ENCODE measurements around the gene RDH13. TPM values are rescaled to one million over a fixed set of nuclear protein-coding genes. Genes with fewer than 3 reads are reported as not detected.

Gene RDH13
- total and polyA plus RNA-seq, 10 of the 15 experiments (the other 5 are each of a cell fraction or from before 2014, with no cell fraction given), result 1.3 to 11.6 (median 8.9) TPM

- no peak for DNase-seq (ENCODE audit: low read depth, low spot score)
- FAIRE-seq, result no peak
- Histone ChIP-seq H3K27me3 (replicated peaks in 1 of 2; ENCODE audit: control insufficient read depth in 2 of 2, insufficient read depth in 2 of 2, low read length in 1 of 2) (no peaks in the 10 kb centered on the region), H4K20me1 (ENCODE audit: control insufficient read depth, insufficient read depth) (no peaks in the 10 kb centered on the region), H3K79me2 (ENCODE audit: control insufficient read depth, insufficient read depth, low read length) (no peaks in the 10 kb centered on the region), H3K4me2 (ENCODE audit: control insufficient read depth, insufficient read depth) (no peak overlapping the region), H3K9me3 (replicated peaks; ENCODE audit: control insufficient read depth, insufficient read depth, low read length) (no peaks in the 10 kb centered on the region; the same call in 2 of the 3 replicates), H3K4me3 (no peak overlapping the region), H3K9ac (ENCODE audit: control insufficient read depth, insufficient read depth, low read length) (no peak overlapping the region), H2AFZ (ENCODE audit: control insufficient read depth, low read depth, low read length) (no peak overlapping the region), H3K4me1 (ENCODE audit: control insufficient read depth, insufficient read depth, low read length) (no peaks in the 10 kb centered on the region), H3K27ac (ENCODE audit: control insufficient read depth, insufficient read depth) (no peak overlapping the region), H3K36me3 (ENCODE audit: control insufficient read depth in 2 of 2, insufficient read depth in 2 of 2, low read length in 1 of 2) (no peaks in the 10 kb centered on the region)
- no peak for ATAC-seq
- WGBS (ENCODE audit: insufficient coverage, insufficient replicate concordance, low lambda C conversion rate, missing lambda C conversion rate), result 21% methylated on average over 3 of the region's 3 CpGs
- in situ Hi-C loops (cut with MboI) (no loop called here), intact Hi-C loops (cut with micrococcal nuclease; ENCODE audit: unreplicated experiment) (no loop called here)
- RAD21 ChIA-PET (ENCODE audit: unreplicated experiment), result no interaction called here
- TF ChIP-seq NFXL1 (IDR thresholded peaks at IDR 0.05; ENCODE audit: borderline replicate concordance) (no peak), RELA (IDR thresholded peaks at IDR 0.05; ENCODE audit: borderline replicate concordance, partially characterized antibody) (no peak), CREB1 (IDR thresholded peaks at IDR 0.05; ENCODE audit: low read depth) (no peak), YBX1 (IDR thresholded peaks at IDR 0.05) (no peak), HDAC6 (IDR thresholded peaks at IDR 0.05; ENCODE audit: unreplicated experiment) (no peak), PML (IDR thresholded peaks at IDR 0.05; ENCODE audit: low read length) (no peak), ZBED1 (IDR thresholded peaks at IDR 0.05; ENCODE audit: borderline replicate concordance) (no peak)
- TF ChIP-seq, protein P1, sequence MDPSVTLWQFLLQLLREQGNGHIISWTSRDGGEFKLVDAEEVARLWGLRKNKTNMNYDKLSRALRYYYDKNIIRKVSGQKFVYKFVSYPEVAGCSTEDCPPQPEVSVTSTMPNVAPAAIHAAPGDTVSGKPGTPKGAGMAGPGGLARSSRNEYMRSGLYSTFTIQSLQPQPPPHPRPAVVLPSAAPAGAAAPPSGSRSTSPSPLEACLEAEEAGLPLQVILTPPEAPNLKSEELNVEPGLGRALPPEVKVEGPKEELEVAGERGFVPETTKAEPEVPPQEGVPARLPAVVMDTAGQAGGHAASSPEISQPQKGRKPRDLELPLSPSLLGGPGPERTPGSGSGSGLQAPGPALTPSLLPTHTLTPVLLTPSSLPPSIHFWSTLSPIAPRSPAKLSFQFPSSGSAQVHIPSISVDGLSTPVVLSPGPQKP (IDR thresholded peaks at IDR 0.05; ENCODE audit: low read depth, low read length), result no peak
- TF ChIP-seq, protein P2, sequence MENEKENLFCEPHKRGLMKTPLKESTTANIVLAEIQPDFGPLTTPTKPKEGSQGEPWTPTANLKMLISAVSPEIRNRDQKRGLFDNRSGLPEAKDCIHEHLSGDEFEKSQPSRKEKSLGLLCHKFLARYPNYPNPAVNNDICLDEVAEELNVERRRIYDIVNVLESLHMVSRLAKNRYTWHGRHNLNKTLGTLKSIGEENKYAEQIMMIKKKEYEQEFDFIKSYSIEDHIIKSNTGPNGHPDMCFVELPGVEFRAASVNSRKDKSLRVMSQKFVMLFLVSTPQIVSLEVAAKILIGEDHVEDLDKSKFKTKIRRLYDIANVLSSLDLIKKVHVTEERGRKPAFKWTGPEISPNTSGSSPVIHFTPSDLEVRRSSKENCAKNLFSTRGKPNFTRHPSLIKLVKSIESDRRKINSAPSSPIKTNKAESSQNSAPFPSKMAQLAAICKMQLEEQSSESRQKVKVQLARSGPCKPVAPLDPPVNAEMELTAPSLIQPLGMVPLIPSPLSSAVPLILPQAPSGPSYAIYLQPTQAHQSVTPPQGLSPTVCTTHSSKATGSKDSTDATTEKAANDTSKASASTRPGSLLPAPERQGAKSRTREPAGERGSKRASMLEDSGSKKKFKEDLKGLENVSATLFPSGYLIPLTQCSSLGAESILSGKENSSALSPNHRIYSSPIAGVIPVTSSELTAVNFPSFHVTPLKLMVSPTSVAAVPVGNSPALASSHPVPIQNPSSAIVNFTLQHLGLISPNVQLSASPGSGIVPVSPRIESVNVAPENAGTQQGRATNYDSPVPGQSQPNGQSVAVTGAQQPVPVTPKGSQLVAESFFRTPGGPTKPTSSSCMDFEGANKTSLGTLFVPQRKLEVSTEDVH (IDR thresholded peaks at IDR 0.05; ENCODE audit: low read depth, partially characterized antibody), result no peak
- no TSS peak for BruUV-seq (replicated peaks)
- SMC1A ChIA-PET (ENCODE audit: uncharacterized antibody, unreplicated experiment), result no interaction called here
- POLR2A ChIA-PET, result interaction anchor here (0.6 kb wide), 1 partner anchor 33 kb away, joined by 3 read pairs; no protein-coding TSS in a partner anchor
- CTCF ChIA-PET, result no interaction called here
Measured at GRCh38 chr19:54995561-54995960, 67.4 kb downstream of the RDH13 start.

Other genes with a start within 250 kb of the RDH13 start
Only the 7 nearest of the 19 such genes appear.
- 0.73 and 1.5 TPM in 2 replicates for gene NLRP2, start 96.8 kb downstream of the RDH13 start, total RNA-seq (2014; rRNA removed)
- 0.76 and 0.92 TPM in 2 replicates for gene NLRP2, start 96.8 kb downstream of the RDH13 start, total RNA-seq (2014; rRNA removed; fragmentation: Illumina TruSeq; extraction: Trizol)
- gene NLRP2, start 96.8 kb downstream of the RDH13 start, total RNA-seq (2021), result 1.2 and 2.3 TPM in 2 replicates
- 1.8 and 2.8 TPM in 2 replicates for gene NLRP2, start 96.8 kb downstream of the RDH13 start, polyA plus RNA-seq (2011; rRNA removed)
- 2.0 and 2.8 TPM in 2 replicates for gene NLRP2, start 96.8 kb downstream of the RDH13 start, polyA plus RNA-seq (2014; fragmentation: Illumina TruSeq; extraction: Trizol)
- gene NLRP2, start 96.8 kb downstream of the RDH13 start, polyA plus RNA-seq (2014; fragmentation: Nextera tagmentation; extraction: Ambion mirVana), result under 1 TPM; 0.39 to 0.68 TPM
- gene NLRP2, start 96.8 kb downstream of the RDH13 start, polyA plus RNA-seq (2014; rRNA removed), result 1.1 and 1.3 TPM in 2 replicates
- gene NLRP2, start 96.8 kb downstream of the RDH13 start, polyA plus RNA-seq (2016; fragmentation: Nextera tagmentation; extraction: Ambion mirVana), result under 1 TPM; 0.60 to 0.66 TPM
- not detected in 2 replicates for gene GP6, start 24.9 kb downstream of the RDH13 start, total RNA-seq (2014; rRNA removed)
- gene GP6, start 24.9 kb downstream of the RDH13 start, total RNA-seq (2014; rRNA removed; fragmentation: Illumina TruSeq; extraction: Trizol), result not detected in 2 replicates
- not detected in 2 replicates for gene GP6, start 24.9 kb downstream of the RDH13 start, total RNA-seq (2021)
- gene GP6, start 24.9 kb downstream of the RDH13 start, polyA plus RNA-seq (2011; rRNA removed), result not detected in 2 replicates
- not detected in 2 replicates for gene GP6, start 24.9 kb downstream of the RDH13 start, polyA plus RNA-seq (2014; fragmentation: Illumina TruSeq; extraction: Trizol)
- not detected for gene GP6, start 24.9 kb downstream of the RDH13 start, polyA plus RNA-seq (2014; fragmentation: Nextera tagmentation; extraction: Ambion mirVana)
- gene GP6, start 24.9 kb downstream of the RDH13 start, polyA plus RNA-seq (2014; rRNA removed), result not detected in 2 replicates
- not detected for gene GP6, start 24.9 kb downstream of the RDH13 start, polyA plus RNA-seq (2016; fragmentation: Nextera tagmentation; extraction: Ambion mirVana)
- gene EPS8L1, start 12.7 kb upstream of the RDH13 start, total RNA-seq (2014; rRNA removed), result 0.68 and 1.4 TPM in 2 replicates
- gene EPS8L1, start 12.7 kb upstream of the RDH13 start, total RNA-seq (2014; rRNA removed; fragmentation: Illumina TruSeq; extraction: Trizol), result 0.64 and 0.72 TPM in 2 replicates
- gene EPS8L1, start 12.7 kb upstream of the RDH13 start, total RNA-seq (2021), result 1.8 and 2.2 TPM in 2 replicates
- 0.71 and 0.82 TPM in 2 replicates for gene EPS8L1, start 12.7 kb upstream of the RDH13 start, polyA plus RNA-seq (2011; rRNA removed)
- 0.72 TPM in 1 of 2 replicates, not detected in the other for gene EPS8L1, start 12.7 kb upstream of the RDH13 start, polyA plus RNA-seq (2014; fragmentation: Illumina TruSeq; extraction: Trizol)
- not detected for gene EPS8L1, start 12.7 kb upstream of the RDH13 start, polyA plus RNA-seq (2014; fragmentation: Nextera tagmentation; extraction: Ambion mirVana)
- gene EPS8L1, start 12.7 kb upstream of the RDH13 start, polyA plus RNA-seq (2014; rRNA removed), result 1.5 and 1.8 TPM in 2 replicates
- 1 to 10 TPM; 1.2 to 2.1 TPM for gene EPS8L1, start 12.7 kb upstream of the RDH13 start, polyA plus RNA-seq (2016; fragmentation: Nextera tagmentation; extraction: Ambion mirVana)
- gene PPP1R12C, start 54.5 kb upstream of the RDH13 start, total RNA-seq (2014; rRNA removed), result 51.7 and 66.5 TPM in 2 replicates
- 25.2 and 28.2 TPM in 2 replicates for gene PPP1R12C, start 54.5 kb upstream of the RDH13 start, total RNA-seq (2014; rRNA removed; fragmentation: Illumina TruSeq; extraction: Trizol)
- gene PPP1R12C, start 54.5 kb upstream of the RDH13 start, total RNA-seq (2021), result 76.4 and 84.7 TPM in 2 replicates
- gene PPP1R12C, start 54.5 kb upstream of the RDH13 start, polyA plus RNA-seq (2011; rRNA removed), result 9.6 and 23.0 TPM in 2 replicates
- gene PPP1R12C, start 54.5 kb upstream of the RDH13 start, polyA plus RNA-seq (2014; fragmentation: Illumina TruSeq; extraction: Trizol), result 3.5 and 18.0 TPM in 2 replicates
- gene PPP1R12C, start 54.5 kb upstream of the RDH13 start, polyA plus RNA-seq (2014; fragmentation: Nextera tagmentation; extraction: Ambion mirVana), result 1 to 10 TPM; 1.4 to 4.7 TPM
- gene PPP1R12C, start 54.5 kb upstream of the RDH13 start, polyA plus RNA-seq (2014; rRNA removed), result 83.4 and 101 TPM in 2 replicates
- gene PPP1R12C, start 54.5 kb upstream of the RDH13 start, polyA plus RNA-seq (2016; fragmentation: Nextera tagmentation; extraction: Ambion mirVana), result 10 to 100 TPM; 10.5 to 14.8 TPM
- gene TNNT1, start 86.1 kb upstream of the RDH13 start, total RNA-seq (2014; rRNA removed), result not detected in 2 replicates
- not detected in 2 replicates for gene TNNT1, start 86.1 kb upstream of the RDH13 start, total RNA-seq (2014; rRNA removed; fragmentation: Illumina TruSeq; extraction: Trizol)
- 0.62 TPM in 1 of 2 replicates, not detected in the other for gene TNNT1, start 86.1 kb upstream of the RDH13 start, total RNA-seq (2021)
- gene TNNT1, start 86.1 kb upstream of the RDH13 start, polyA plus RNA-seq (2011; rRNA removed), result 0.26 TPM in 1 of 2 replicates, not detected in the other
- not detected in 2 replicates for gene TNNT1, start 86.1 kb upstream of the RDH13 start, polyA plus RNA-seq (2014; fragmentation: Illumina TruSeq; extraction: Trizol)
- not detected for gene TNNT1, start 86.1 kb upstream of the RDH13 start, polyA plus RNA-seq (2014; fragmentation: Nextera tagmentation; extraction: Ambion mirVana)
- not detected in 2 replicates for gene TNNT1, start 86.1 kb upstream of the RDH13 start, polyA plus RNA-seq (2014; rRNA removed)
- under 1 TPM in 1 of 2 experiments, not detected in 1; 0.37 TPM for gene TNNT1, start 86.1 kb upstream of the RDH13 start, polyA plus RNA-seq (2016; fragmentation: Nextera tagmentation; extraction: Ambion mirVana)
- not detected in 2 replicates for gene TNNI3, start 94.6 kb upstream of the RDH13 start, total RNA-seq (2014; rRNA removed)
- not detected in 2 replicates for gene TNNI3, start 94.6 kb upstream of the RDH13 start, total RNA-seq (2014; rRNA removed; fragmentation: Illumina TruSeq; extraction: Trizol)
- gene TNNI3, start 94.6 kb upstream of the RDH13 start, total RNA-seq (2021), result not detected in 2 replicates
- gene TNNI3, start 94.6 kb upstream of the RDH13 start, polyA plus RNA-seq (2011; rRNA removed), result 0.23 TPM in 1 of 2 replicates, not detected in the other
- not detected in 2 replicates for gene TNNI3, start 94.6 kb upstream of the RDH13 start, polyA plus RNA-seq (2014; fragmentation: Illumina TruSeq; extraction: Trizol)
- gene TNNI3, start 94.6 kb upstream of the RDH13 start, polyA plus RNA-seq (2014; fragmentation: Nextera tagmentation; extraction: Ambion mirVana), result not detected
- not detected in 2 replicates for gene TNNI3, start 94.6 kb upstream of the RDH13 start, polyA plus RNA-seq (2014; rRNA removed)
- not detected for gene TNNI3, start 94.6 kb upstream of the RDH13 start, polyA plus RNA-seq (2016; fragmentation: Nextera tagmentation; extraction: Ambion mirVana)
- gene DNAAF3, start 103.5 kb upstream of the RDH13 start, total RNA-seq (2014; rRNA removed), result not detected in 2 replicates
- not detected in 2 replicates for gene DNAAF3, start 103.5 kb upstream of the RDH13 start, total RNA-seq (2014; rRNA removed; fragmentation: Illumina TruSeq; extraction: Trizol)
- not detected in 2 replicates for gene DNAAF3, start 103.5 kb upstream of the RDH13 start, total RNA-seq (2021)
- gene DNAAF3, start 103.5 kb upstream of the RDH13 start, polyA plus RNA-seq (2011; rRNA removed), result not detected in 2 replicates
- gene DNAAF3, start 103.5 kb upstream of the RDH13 start, polyA plus RNA-seq (2014; fragmentation: Illumina TruSeq; extraction: Trizol), result not detected in 2 replicates
- not detected for gene DNAAF3, start 103.5 kb upstream of the RDH13 start, polyA plus RNA-seq (2014; fragmentation: Nextera tagmentation; extraction: Ambion mirVana)
- not detected in 2 replicates for gene DNAAF3, start 103.5 kb upstream of the RDH13 start, polyA plus RNA-seq (2014; rRNA removed)
- gene DNAAF3, start 103.5 kb upstream of the RDH13 start, polyA plus RNA-seq (2016; fragmentation: Nextera tagmentation; extraction: Ambion mirVana), result not detected

Measured in GM12878 (cell line).